OCI-LY7 (cell line): ENCODE measurements around the gene CLSTN2. TPM values are rescaled to one million over a fixed set of nuclear protein-coding genes. Genes with fewer than 3 reads are reported as not detected.

Experiments used
- BruUV-seq: library from RNA; stranded (reverse); fragments of 400-500 nt; replicated peaks from 2 replicates; lab custom pipeline; 2021; lab: Mats Ljungman, UMichigan
- CTCF ChIA-PET: fragments of 300-600 bp; sonication (Branson Sonifier 250); formaldehyde crosslinking; loops from one replicate; lab custom pipeline; 2022; ENCODE audit warnings: antibody characterized with exemption; ENCODE audit not compliant: unreplicated experiment; lab: Charles Lee
- POLR2A ChIA-PET: fragments of 300-600 bp; sonication (Branson Sonifier 250); formaldehyde crosslinking; loops from one replicate; lab custom pipeline; 2022; ENCODE audit warnings: antibody characterized with exemption; lab: Charles Lee
- DNase-seq: peaks from one replicate; pipeline ENCODE4 v3.0.0-alpha.2; 2015; ENCODE audit warnings: low spot score
- H2AFZ ChIP-seq: fragments of 200-600 bp; sonication (generic), shearing (Covaris generic); 2 replicates; pipeline ENCODE4 v1.6.1; 2014; ENCODE audit warnings: mild to moderate bottlenecking, antibody characterized with exemption, low read length, moderate library complexity
- H3K27ac ChIP-seq: fragments of 200-600 bp; sonication (generic); 2 replicates; pipeline ENCODE4 v1.5.1; 2014; ENCODE audit warnings: mixed run types, low read depth, mild to moderate bottlenecking, moderate library complexity, low read length, inconsistent platforms; ENCODE audit not compliant: poor library complexity, severe bottlenecking
- H3K36me3 ChIP-seq: fragments of 200-600 bp; sonication (generic); 2 replicates; pipeline ENCODE4 v1.6.1; 2014; ENCODE audit warnings: mild to moderate bottlenecking, antibody characterized with exemption, low read length, moderate library complexity, mixed read lengths; ENCODE audit not compliant: insufficient read depth
- H3K4me1 ChIP-seq: fragments of 200-600 bp; sonication (generic); 2 replicates; pipeline ENCODE4 v1.5.1; 2014; ENCODE audit warnings: mild to moderate bottlenecking, low read length; ENCODE audit not compliant: insufficient read depth, poor library complexity, severe bottlenecking
- H3K4me2 ChIP-seq: fragments of 200-600 bp; sonication (generic); 2 replicates; pipeline ENCODE4 v1.6.1; 2014; ENCODE audit warnings: mild to moderate bottlenecking, low read length
- H3K4me3 ChIP-seq: fragments of 200-600 bp; sonication (generic); 2 replicates; pipeline ENCODE4 v1.5.1; 2014; ENCODE audit warnings: mild to moderate bottlenecking, low read depth, low read length; ENCODE audit not compliant: poor library complexity, severe bottlenecking
- H3K79me2 ChIP-seq: fragments of 200-600 bp; sonication (generic); 2 replicates; pipeline ENCODE4 v1.6.1; 2016; ENCODE audit warnings: low read depth, mild to moderate bottlenecking, low read length, moderate library complexity, mixed read lengths; ENCODE audit not compliant: insufficient read depth
- H3K9me2 ChIP-seq: fragments of 200-600 bp; sonication (generic); 2 replicates; pipeline ENCODE4 v1.6.1; 2016; ENCODE audit warnings: mild to moderate bottlenecking, low read length, mixed read lengths; ENCODE audit not compliant: insufficient read depth
- H3K9me3 ChIP-seq: fragments of 200-600 bp; sonication (generic); 2 replicates; pipeline ENCODE4 v1.6.1; 2014; ENCODE audit warnings: mild to moderate bottlenecking, mixed run types, low read length, mixed read lengths
- H4K20me1 ChIP-seq: fragments of 200-600 bp; sonication (generic); 2 replicates; pipeline ENCODE4 v1.6.1; 2014; ENCODE audit warnings: mild to moderate bottlenecking, antibody characterized with exemption, low read length, moderate library complexity, mixed read lengths; ENCODE audit not compliant: insufficient read depth
- CTCF ChIP-seq: fragments of 200-600 bp; sonication (generic); conservative IDR thresholded peaks from 2 replicates; pipeline ENCODE4 v1.5.1; 2014; ENCODE audit warnings: mild to moderate bottlenecking, antibody characterized with exemption, low read length, moderate library complexity, mixed read lengths
- EZH2phosphoT487 ChIP-seq: fragments of 200-600 bp; sonication (generic); IDR thresholded peaks from 2 replicates; pipeline ENCODE4 v1.6.1; 2018; ENCODE audit warnings: low read depth, borderline replicate concordance, mild to moderate bottlenecking, mixed run types, antibody characterized with exemption, low read length, moderate library complexity, mixed read lengths
- intact Hi-C: fragments of 100-400 bp; cut with micrococcal nuclease; formaldehyde crosslinking; loops from one replicate; pipeline ENCODE4 v1.10.0; 2022; ENCODE audit not compliant: unreplicated experiment
- total RNA-seq, 2 experiments: library from RNA; depleted of rRNA in 1 of 2; stranded (reverse); fragments of >200 nt in 1 of 2; shearing (Covaris generic) in 1 of 2; gene quantifications; 2 replicates each; pipeline ENCODE4 v1.2.3, GENCODE V29; 2014 to 2022

CLSTN2 gene
- total RNA-seq, 2 experiments from 2014 or later = not detected

- Histone ChIP-seq H3K79me2 (no peaks in the 10 kb centered on the region), H2AFZ (no peak overlapping the region), H3K4me1 (no peaks in the 10 kb centered on the region), H3K9me3 (no peaks in the 10 kb centered on the region), H3K4me2 (no peak overlapping the region), H3K27ac (no peak overlapping the region), H4K20me1 (no peaks in the 10 kb centered on the region), H3K9me2 (no peaks in the 10 kb centered on the region), H3K4me3 (no peak overlapping the region), H3K36me3 (no peaks in the 10 kb centered on the region)
- intact Hi-C loops = no loop called here
- BruUV-seq = no TSS peak
- no peak for TF ChIP-seq EZH2phosphoT487
- TF ChIP-seq CTCF = 0 out of 2 replicates have a peak, but pooled peaks have one; percentile 28
- POLR2A ChIA-PET = no interaction called here
- CTCF ChIA-PET = no interaction called here
- DNase-seq = no peak
Observed at GRCh38 chr3:139982404-139982803, 47.4 kb downstream of the CLSTN2 start.

GRCh38 chr3:139985576-139985975 is 50.6 kb downstream of the CLSTN2 start:
- no TSS peak for BruUV-seq
- no peaks in the 10 kb centered on the region for H3K9me2 ChIP-seq
- H4K20me1 ChIP-seq = no peaks in the 10 kb centered on the region
- no peaks in the 10 kb centered on the region for H3K79me2 ChIP-seq
- no peak overlapping the region for H3K4me2 ChIP-seq
- no peak overlapping the region for H2AFZ ChIP-seq
- no peak for DNase-seq
- no peak overlapping the region for H3K27ac ChIP-seq
- no peak for TF ChIP-seq CTCF
- no peak for TF ChIP-seq EZH2phosphoT487
- ChIA-PET POLR2A (interaction anchor here (0.6 to 1.1 kb wide), 2 partner anchors 10 to 20 kb away, joined by 3 read pairs; no protein-coding TSS in a partner anchor), CTCF (no interaction called here)
- H3K4me1 ChIP-seq = no peaks in the 10 kb centered on the region
- intact Hi-C loops = no loop called here
- H3K4me3 ChIP-seq = no peak overlapping the region
- H3K9me3 ChIP-seq = no peaks in the 10 kb centered on the region
- no peaks in the 10 kb centered on the region for H3K36me3 ChIP-seq

GRCh38 chr3:139987908-139988307 is 52.9 kb downstream of the CLSTN2 start:
- Histone ChIP-seq H3K27ac (no peak overlapping the region), H3K79me2 (no peaks in the 10 kb centered on the region), H3K4me1 (no peaks in the 10 kb centered on the region), H3K36me3 (no peaks in the 10 kb centered on the region), H4K20me1 (no peaks in the 10 kb centered on the region), H3K9me3 (no peaks in the 10 kb centered on the region), H3K9me2 (no peaks in the 10 kb centered on the region), H2AFZ (no peak overlapping the region), H3K4me2 (no peak overlapping the region), H3K4me3 (no peak overlapping the region)
- DNase-seq = no peak
- TF ChIP-seq CTCF (no peak), EZH2phosphoT487 (no peak)
- POLR2A ChIA-PET = no interaction called here
- CTCF ChIA-PET = no interaction called here
- BruUV-seq = no TSS peak
- intact Hi-C loops = no loop called here
